Right lobe of liver (tissue), 6 donors: ENCODE results near the gene SETSIP. TPM values are rescaled to one million over a fixed set of nuclear protein-coding genes. Genes with fewer than 3 reads are reported as not detected.

Experiments used
- ATAC-seq, 4 donors: fragments of 200-7000 bp; cut with Tn5 transposase; one replicate each; pipeline ENCODE4 v1.9.1; 2020; ENCODE audit warnings: mild to moderate bottlenecking in 4 of 4, moderate library complexity in 4 of 4
- DNase-seq, 3 donors: peaks; one replicate each; pipeline ENCODE4 v3.0.0-alpha.2; 2020
- H3K27ac ChIP-seq, 3 donors: fragments of 200-600 bp; one replicate each; pipeline ENCODE4 v1.8.0; 2022
- H3K27me3 ChIP-seq, 2 donors: fragments of 200-600 bp; one replicate each; pipeline ENCODE4 v1.8.0; 2022
- H3K36me3 ChIP-seq, 4 donors: fragments of 200-600 bp; sonication (generic) in 1 of 4; one replicate each; pipeline versions ENCODE4 v1.5.1 to v1.8.0; 2017 to 2022; ENCODE audit warnings: control low read depth in 1 of 4
- H3K4me1 ChIP-seq, 4 donors: fragments of 200-600 bp; sonication (generic) in 1 of 4; one replicate each; pipeline versions ENCODE4 v1.5.1 to v1.8.0; 2017 to 2022; ENCODE audit warnings: control low read depth in 1 of 4
- H3K4me3 ChIP-seq, 3 donors: fragments of 200-600 bp; one replicate each; pipeline ENCODE4 v1.8.0; 2022
- H3K9me3 ChIP-seq, 4 donors: fragments of 200-600 bp; sonication (generic) in 1 of 4; one replicate each; pipeline versions ENCODE4 v1.5.1 to v1.8.0; 2017 to 2022; ENCODE audit warnings: control low read depth in 1 of 4
- POLR2A ChIP-seq: fragments of 450-650 bp; IDR thresholded peaks from one replicate; pipeline ENCODE4 v1.6.1; 2017; ENCODE audit warnings: antibody characterized with exemption, mild to moderate bottlenecking
- WGBS: methylation state at CpG from one replicate; pipeline ENCODE4 v1.1.6; 2018; ENCODE audit warnings: low coverage, low lambda C conversion rate; ENCODE audit not compliant: insufficient coverage; ENCODE audit errors: missing lambda C conversion rate; 5-methylcytosine and 5-hydroxymethylcytosine counted together
- intact Hi-C, 2 donors: fragments of 100-400 bp; cut with DNase I; formaldehyde crosslinking; loops; one replicate each; pipeline versions ENCODE4 v1.11.2 to v1.14.1; 2022
- total RNA-seq, 6 experiments: library from RNA; depleted of rRNA in 2 of 6; stranded (reverse); fragments of >200 nt in 2 of 6; fragmentation: NEBNext Ultra II Directional in 3 of 6; extraction: Animal tissue kit (Norgen Biotek cat#: 25700) in 3 of 6; gene quantifications; one replicate each; pipeline versions ENCODE4 v1.1.0 to v1.2.4, GENCODE V29; 2016 to 2023
- TF ChIP-seq, protein P1 (sequence below), 4 donors: fragments of 200-600 bp in 3 of 4; fragments of 450-650 bp in 1 of 4; IDR thresholded peaks; one replicate each; pipeline versions ENCODE4 v1.5.1 to v1.8.0; 2016 to 2022; ENCODE audit warnings: antibody characterized with exemption in 4 of 4, mild to moderate bottlenecking in 2 of 4
- donor health status: DM: no; HTN: yes; CAD: no.
- donor health status: DM: no; HTN: no; CAD: no.
- donor health status: DM: no; HTN: no; CAD: no.
- donor health status: DM: no; HTN: yes; CAD: no.
- donor health status: DM: no; HTN: yes; CAD: no.

SETSIP gene
- total RNA-seq, 6 experiments from 2014 or later = not detected

DNA sequence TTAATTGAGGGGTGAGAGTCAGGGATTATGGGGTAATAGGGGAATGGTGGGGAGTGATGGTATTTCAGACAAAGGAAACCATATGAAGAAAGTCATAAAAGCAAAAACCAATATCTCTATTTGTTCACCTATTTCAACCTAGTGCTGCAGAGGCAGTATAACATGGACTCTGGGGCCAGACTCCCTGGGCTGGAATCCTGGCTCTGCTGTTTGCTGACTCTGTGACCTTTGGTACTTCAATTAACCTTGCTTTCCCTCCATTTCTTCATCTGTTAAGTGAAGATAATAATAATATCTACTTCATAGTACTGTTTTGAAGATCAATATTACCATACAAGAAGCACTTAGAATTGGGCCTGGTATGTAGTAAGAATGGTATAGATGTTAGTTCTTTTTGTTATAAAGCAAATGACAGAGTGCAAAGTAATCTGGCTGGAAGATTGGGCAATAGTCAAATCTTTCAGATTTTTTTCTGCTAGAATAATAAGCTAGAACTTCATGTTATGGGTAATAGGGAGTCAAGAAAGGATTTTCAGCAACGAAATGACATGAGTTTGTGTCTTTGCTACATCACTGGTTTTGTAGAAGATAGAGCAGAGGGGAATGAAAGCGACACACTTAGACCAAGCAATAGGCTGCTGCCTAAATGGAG lies 36.4 kb downstream of the SETSIP start:
- peak; percentile 66 to 96 (median 86) for ATAC-seq
- Histone ChIP-seq H3K4me3 (no peak overlapping the region), H3K36me3 (no peaks in the 10 kb centered on the region), H3K9me3 (no peaks in the 10 kb centered on the region), H3K4me1 (no peaks in the 10 kb centered on the region), H3K27me3 (no peaks in the 10 kb centered on the region), H3K27ac (no peak overlapping the region)
- WGBS = 84% methylated on average over 2 of the region's 2 CpGs
- intact Hi-C loops = no loop called here
- TF ChIP-seq, protein P1, sequence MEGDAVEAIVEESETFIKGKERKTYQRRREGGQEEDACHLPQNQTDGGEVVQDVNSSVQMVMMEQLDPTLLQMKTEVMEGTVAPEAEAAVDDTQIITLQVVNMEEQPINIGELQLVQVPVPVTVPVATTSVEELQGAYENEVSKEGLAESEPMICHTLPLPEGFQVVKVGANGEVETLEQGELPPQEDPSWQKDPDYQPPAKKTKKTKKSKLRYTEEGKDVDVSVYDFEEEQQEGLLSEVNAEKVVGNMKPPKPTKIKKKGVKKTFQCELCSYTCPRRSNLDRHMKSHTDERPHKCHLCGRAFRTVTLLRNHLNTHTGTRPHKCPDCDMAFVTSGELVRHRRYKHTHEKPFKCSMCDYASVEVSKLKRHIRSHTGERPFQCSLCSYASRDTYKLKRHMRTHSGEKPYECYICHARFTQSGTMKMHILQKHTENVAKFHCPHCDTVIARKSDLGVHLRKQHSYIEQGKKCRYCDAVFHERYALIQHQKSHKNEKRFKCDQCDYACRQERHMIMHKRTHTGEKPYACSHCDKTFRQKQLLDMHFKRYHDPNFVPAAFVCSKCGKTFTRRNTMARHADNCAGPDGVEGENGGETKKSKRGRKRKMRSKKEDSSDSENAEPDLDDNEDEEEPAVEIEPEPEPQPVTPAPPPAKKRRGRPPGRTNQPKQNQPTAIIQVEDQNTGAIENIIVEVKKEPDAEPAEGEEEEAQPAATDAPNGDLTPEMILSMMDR (IDR thresholded peaks at IDR 0.05) = no peak
- no peak for TF ChIP-seq POLR2A
- DNase-seq = peak in 1 of 3 donors; percentile 25

DNA sequence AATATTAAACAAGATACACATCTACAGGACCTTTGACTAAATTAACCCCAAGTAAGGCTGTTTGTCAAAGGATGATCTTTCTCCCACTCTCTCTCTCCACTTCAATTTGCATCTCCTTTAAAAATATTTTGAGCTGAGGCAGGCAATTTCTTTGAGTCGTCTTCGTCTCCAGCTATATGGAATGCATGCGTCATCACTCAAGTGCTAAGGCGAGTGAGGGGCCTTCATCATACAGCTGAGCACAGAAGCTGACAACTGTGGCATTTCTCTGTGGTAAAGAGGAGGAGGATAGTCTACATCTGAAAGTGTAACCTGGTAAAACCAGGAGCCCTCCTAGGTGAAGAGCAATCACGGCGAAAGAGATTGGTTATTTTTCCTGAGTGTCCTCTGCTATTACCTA lies 37.8 kb downstream of the SETSIP start:
- ATAC-seq = no peak
- 88% methylated on average over 6 of the region's 6 CpGs for WGBS

DNA sequence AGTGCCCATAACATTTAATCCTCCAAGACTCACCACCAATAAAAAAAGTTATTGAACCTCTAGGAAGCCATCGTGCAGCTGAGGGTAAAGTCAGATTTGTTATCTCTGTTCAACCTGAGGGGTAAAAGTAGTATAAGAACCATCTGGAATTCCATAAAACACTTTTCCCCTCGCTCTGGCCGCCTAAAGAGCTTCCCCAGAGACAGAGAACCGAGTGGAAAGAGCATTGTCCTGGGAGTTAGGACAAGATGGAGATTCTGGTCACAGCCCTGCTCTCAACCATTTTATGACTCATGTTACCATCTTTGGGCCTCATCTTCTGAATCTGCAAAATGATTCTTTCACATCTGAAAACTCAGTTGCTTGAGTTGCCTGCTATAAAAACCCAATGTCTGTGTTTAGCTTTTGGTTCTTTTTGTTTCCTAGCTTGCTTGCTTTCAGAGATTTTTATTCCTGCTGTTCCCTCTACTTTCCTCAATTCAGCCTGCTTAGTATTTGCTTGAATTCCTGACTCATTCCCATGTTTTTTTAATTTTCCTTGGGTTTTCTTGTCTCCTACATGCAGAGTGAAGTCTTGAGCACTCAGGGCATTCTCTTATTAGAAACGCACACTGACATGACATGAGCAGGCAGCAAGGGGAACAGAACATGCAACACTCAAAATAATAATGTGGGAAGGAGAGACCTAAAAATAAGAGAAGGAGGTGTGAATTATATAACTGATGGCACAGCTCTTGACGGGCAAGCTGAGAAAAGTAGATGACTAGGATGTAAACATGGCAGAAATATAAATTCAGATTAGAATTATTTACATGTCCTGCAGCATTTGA lies 43.7 kb downstream of the SETSIP start:
- no peak for TF ChIP-seq POLR2A
- TF ChIP-seq, protein P1 (IDR thresholded peaks at IDR 0.05) = no peak
- Histone ChIP-seq H3K27ac (no peak overlapping the region), H3K36me3 (no peaks in the 10 kb centered on the region)

More for the DNA sequence above, 37.8 kb downstream of the SETSIP start:
- no peaks in the 10 kb centered on the region for H3K4me1 ChIP-seq
- DNase-seq = no peak
- H3K4me3 ChIP-seq = no peak overlapping the region
- H3K9me3 ChIP-seq = no peaks in the 10 kb centered on the region
- intact Hi-C loops = no loop called here
- H3K27ac ChIP-seq = no peak overlapping the region
- H3K36me3 ChIP-seq = no peaks in the 10 kb centered on the region
- H3K27me3 ChIP-seq = no peaks in the 10 kb centered on the region
- TF ChIP-seq POLR2A = no peak

DNA sequence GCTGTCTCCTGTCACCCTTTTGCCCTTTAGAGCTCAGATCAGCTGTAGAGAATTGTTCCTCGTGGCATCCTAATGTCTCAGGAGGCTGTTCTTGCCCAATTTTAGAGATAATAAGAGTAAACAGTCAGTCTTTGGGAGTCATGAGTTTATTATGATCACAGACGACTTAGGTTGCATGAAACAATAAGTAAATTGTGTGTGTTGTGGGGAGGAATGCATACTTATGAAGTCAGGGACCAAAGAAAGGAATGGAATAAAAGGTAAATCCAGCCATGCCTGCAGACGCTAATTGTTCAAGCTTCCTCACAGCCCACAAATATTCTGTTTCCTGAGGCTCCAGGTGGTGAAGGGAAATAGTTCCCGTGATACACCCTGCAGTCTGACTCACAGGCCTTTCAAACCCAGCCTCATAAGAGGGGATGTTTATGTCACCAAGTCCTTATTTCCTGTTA lies 44.5 kb downstream of the SETSIP start:
- 34% methylated on average over 4 of the region's 4 CpGs for WGBS
- H3K27me3 ChIP-seq = peaks cover 0 to 4% of the 10 kb centered on the region in 2 donors
- DNase-seq = no peak
- H3K9me3 ChIP-seq = no peaks in the 10 kb centered on the region
- H3K4me1 ChIP-seq = no peaks in the 10 kb centered on the region
- H3K27ac ChIP-seq = no peak overlapping the region
- H3K4me3 ChIP-seq = no peak overlapping the region
- intact Hi-C loops = no loop called here
- no peaks in the 10 kb centered on the region for H3K36me3 ChIP-seq
- peak in 2 of 4 donors; percentile 35 to 55 for ATAC-seq
- no peak for TF ChIP-seq POLR2A
- TF ChIP-seq, protein P1 (IDR thresholded peaks at IDR 0.05) = no peak

More for the DNA sequence above, 43.7 kb downstream of the SETSIP start:
- intact Hi-C loops = no loop called here
- DNase-seq (no peak), ATAC-seq (no peak)
- 70% methylated on average over 6 of the region's 6 CpGs for WGBS
- Histone ChIP-seq H3K27me3 (peaks cover 0 to 4% of the 10 kb centered on the region in 2 donors), H3K4me3 (no peak overlapping the region), H3K4me1 (no peaks in the 10 kb centered on the region), H3K9me3 (no peaks in the 10 kb centered on the region)
